ENCODE measurements around the gene DGKB.
A peak's percentile ranks its signal among the peaks of the same experiment; 100 is the strongest.

Gene DGKB

GRCh38 chr7:14336256-14336655 lies 566.3 kb downstream of the DGKB start:
- Histone ChIP-seq H3K36me3 (no peaks in the 10 kb centered on the region), H3K4me1 (no peaks in the 10 kb centered on the region), H3K4me3 (ENCODE audit: low read depth, low read length) (no peak overlapping the region), H3K9me3 (no peaks in the 10 kb centered on the region), H3K27me3 (no peaks in the 10 kb centered on the region)
- no peak for DNase-seq
- TF ChIP-seq CTCF (IDR thresholded peaks at IDR 0.05; ENCODE audit: low read depth, low read length) = no peak

GRCh38 chr7:14332155-14332554 lies 570.4 kb downstream of the DGKB start:
- no peaks in the 10 kb centered on the region for H3K4me1 ChIP-seq
- DNase-seq = no peak

GRCh38 chr7:14324767-14325166 lies 577.8 kb downstream of the DGKB start:
- no peak for DNase-seq
- H3K4me3 ChIP-seq (ENCODE audit: low read depth, low read length) = no peak overlapping the region
- no peaks in the 10 kb centered on the region for H3K27me3 ChIP-seq
- H3K9me3 ChIP-seq = no peaks in the 10 kb centered on the region
- H3K36me3 ChIP-seq = no peaks in the 10 kb centered on the region
- no peak for TF ChIP-seq CTCF (IDR thresholded peaks at IDR 0.05; ENCODE audit: low read depth, low read length)
- no peaks in the 10 kb centered on the region for H3K4me1 ChIP-seq

More at GRCh38 chr7:14332155-14332554, 570.4 kb downstream of the DGKB start:
- Histone ChIP-seq H3K36me3 (no peaks in the 10 kb centered on the region), H3K27me3 (no peaks in the 10 kb centered on the region), H3K9me3 (no peaks in the 10 kb centered on the region), H3K4me3 (ENCODE audit: low read depth, low read length) (no peak overlapping the region)
- no peak for TF ChIP-seq CTCF (IDR thresholded peaks at IDR 0.05; ENCODE audit: low read depth, low read length)

GRCh38 chr7:14322724-14323123 lies 579.8 kb downstream of the DGKB start:
- Histone ChIP-seq H3K27me3 (no peaks in the 10 kb centered on the region), H3K4me1 (no peaks in the 10 kb centered on the region), H3K9me3 (no peaks in the 10 kb centered on the region), H3K36me3 (no peaks in the 10 kb centered on the region), H3K4me3 (ENCODE audit: low read depth, low read length) (no peak overlapping the region)
- no peak for TF ChIP-seq CTCF (IDR thresholded peaks at IDR 0.05; ENCODE audit: low read depth, low read length)
- no peak for DNase-seq

GRCh38 chr7:14321947-14322346 lies 580.6 kb downstream of the DGKB start:
- no peak for TF ChIP-seq CTCF (IDR thresholded peaks at IDR 0.05; ENCODE audit: low read depth, low read length)
- Histone ChIP-seq H3K27me3 (no peaks in the 10 kb centered on the region), H3K9me3 (no peaks in the 10 kb centered on the region), H3K4me3 (ENCODE audit: low read depth, low read length) (no peak overlapping the region), H3K4me1 (no peaks in the 10 kb centered on the region), H3K36me3 (no peaks in the 10 kb centered on the region)
- peak; percentile 28 for DNase-seq

- H3K4me1 ChIP-seq = no peaks in the 10 kb centered on the region
- no peak overlapping the region for H3K4me3 ChIP-seq (ENCODE audit: low read depth, low read length)
- H3K9me3 ChIP-seq = no peaks in the 10 kb centered on the region
- no peak for DNase-seq
- no peaks in the 10 kb centered on the region for H3K36me3 ChIP-seq
- no peak for TF ChIP-seq CTCF (IDR thresholded peaks at IDR 0.05; ENCODE audit: low read depth, low read length)
- H3K27me3 ChIP-seq = no peaks in the 10 kb centered on the region
These were observed 593.1 kb downstream of the DGKB start for GRCh38 chr7:14309432-14309831.
